OCI-LY1 (cell line): ENCODE measurements around the gene CACNA1C.

Experiments used
- H2AFZ ChIP-seq: fragments of 200-600 bp; sonication (generic), shearing (Covaris generic); 2 replicates; pipeline ENCODE4 v1.6.0; 2014; ENCODE audit warnings: antibody characterized with exemption, mild to moderate bottlenecking, low read length
- H3F3A ChIP-seq: fragments of 200-600 bp; sonication (generic), shearing (Covaris generic); 2 replicates; pipeline ENCODE4 v1.6.0; 2014; ENCODE audit warnings: mild to moderate bottlenecking, antibody characterized with exemption, low read length, moderate library complexity; ENCODE audit not compliant: insufficient read depth
- H3K27ac ChIP-seq: fragments of 200-600 bp; sonication (generic); 2 replicates; pipeline ENCODE4 v1.5.1; 2014; ENCODE audit warnings: low read length, mixed run types, mild to moderate bottlenecking, low read depth; ENCODE audit not compliant: poor library complexity, severe bottlenecking
- H3K27me3 ChIP-seq: fragments of 200-600 bp; sonication (generic); 2 replicates; pipeline ENCODE4 v1.6.0; 2014; ENCODE audit warnings: antibody characterized with exemption, mild to moderate bottlenecking, low read length, moderate library complexity; ENCODE audit not compliant: insufficient read depth
- H3K36me3 ChIP-seq: fragments of 200-600 bp; sonication (generic); 2 replicates; pipeline ENCODE4 v1.6.1; 2014; ENCODE audit warnings: mild to moderate bottlenecking, antibody characterized with exemption, low read length, moderate library complexity, mixed read lengths; ENCODE audit not compliant: insufficient read depth
- H3K4me1 ChIP-seq: fragments of 200-600 bp; sonication (generic); 2 replicates; pipeline ENCODE4 v1.5.1; 2014; ENCODE audit warnings: mild to moderate bottlenecking, low read length, moderate library complexity; ENCODE audit not compliant: insufficient read depth, severe bottlenecking
- H3K4me2 ChIP-seq: fragments of 200-600 bp; sonication (generic), shearing (Covaris generic); 2 replicates; pipeline ENCODE4 v1.6.1; 2014; ENCODE audit warnings: low read length
- H3K4me3 ChIP-seq: fragments of 200-600 bp; sonication (generic); 2 replicates; pipeline ENCODE4 v1.5.1; 2014; ENCODE audit warnings: low read length, low read depth, mild to moderate bottlenecking, mixed read lengths; ENCODE audit not compliant: poor library complexity, severe bottlenecking
- H3K79me2 ChIP-seq: fragments of 200-600 bp; shearing (Covaris generic); 2 replicates; pipeline ENCODE4 v1.6.1; 2016; ENCODE audit warnings: mixed run types, low read length, mixed read lengths; ENCODE audit not compliant: insufficient read depth
- H3K9ac ChIP-seq: fragments of 200-600 bp; sonication (generic), shearing (Covaris generic); 2 replicates; pipeline ENCODE4 v1.6.1; 2014; ENCODE audit warnings: mild to moderate bottlenecking, low read length, mixed read lengths
- H3K9me2 ChIP-seq: fragments of 200-600 bp; sonication (generic), shearing (Covaris generic); 2 replicates; pipeline ENCODE4 v1.6.1; 2014; ENCODE audit warnings: low read depth, mild to moderate bottlenecking, low read length, mixed read lengths
- H3K9me3 ChIP-seq: fragments of 200-600 bp; shearing (Covaris generic); 2 replicates; pipeline ENCODE4 v1.6.1; 2014; ENCODE audit warnings: low read length, mixed read lengths
- H4K20me1 ChIP-seq: fragments of 200-600 bp; sonication (generic), shearing (Covaris generic); 2 replicates; pipeline ENCODE4 v1.6.0; 2016; ENCODE audit warnings: mild to moderate bottlenecking, low read length; ENCODE audit not compliant: insufficient read depth
- EZH2 ChIP-seq: fragments of 200-600 bp; sonication (generic), shearing (Covaris generic); IDR thresholded peaks from 2 replicates; pipeline ENCODE4 v1.8.0; 2017; ENCODE audit warnings: borderline replicate concordance, mixed run types, mild to moderate bottlenecking, antibody characterized with exemption, low read length, moderate library complexity, mixed read lengths
- TF ChIP-seq, protein P1 (sequence below): fragments of 200-600 bp; sonication (generic), shearing (Covaris generic); IDR thresholded peaks from 2 replicates; pipeline ENCODE4 v1.5.1; 2017; ENCODE audit warnings: mild to moderate bottlenecking, antibody characterized with exemption, low read length, moderate library complexity, mixed read lengths

Gene CACNA1C

GRCh38 chr12:2416158-2416557 is 363.4 kb downstream of the CACNA1C start:
- Histone ChIP-seq H3K9me2 (no peaks in the 10 kb centered on the region), H3K4me2 (no peak overlapping the region)
- TF ChIP-seq, protein P1, sequence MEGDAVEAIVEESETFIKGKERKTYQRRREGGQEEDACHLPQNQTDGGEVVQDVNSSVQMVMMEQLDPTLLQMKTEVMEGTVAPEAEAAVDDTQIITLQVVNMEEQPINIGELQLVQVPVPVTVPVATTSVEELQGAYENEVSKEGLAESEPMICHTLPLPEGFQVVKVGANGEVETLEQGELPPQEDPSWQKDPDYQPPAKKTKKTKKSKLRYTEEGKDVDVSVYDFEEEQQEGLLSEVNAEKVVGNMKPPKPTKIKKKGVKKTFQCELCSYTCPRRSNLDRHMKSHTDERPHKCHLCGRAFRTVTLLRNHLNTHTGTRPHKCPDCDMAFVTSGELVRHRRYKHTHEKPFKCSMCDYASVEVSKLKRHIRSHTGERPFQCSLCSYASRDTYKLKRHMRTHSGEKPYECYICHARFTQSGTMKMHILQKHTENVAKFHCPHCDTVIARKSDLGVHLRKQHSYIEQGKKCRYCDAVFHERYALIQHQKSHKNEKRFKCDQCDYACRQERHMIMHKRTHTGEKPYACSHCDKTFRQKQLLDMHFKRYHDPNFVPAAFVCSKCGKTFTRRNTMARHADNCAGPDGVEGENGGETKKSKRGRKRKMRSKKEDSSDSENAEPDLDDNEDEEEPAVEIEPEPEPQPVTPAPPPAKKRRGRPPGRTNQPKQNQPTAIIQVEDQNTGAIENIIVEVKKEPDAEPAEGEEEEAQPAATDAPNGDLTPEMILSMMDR, result no peak
- no peak for TF ChIP-seq EZH2

GRCh38 chr12:2417481-2418160 is 364.8 kb downstream of the CACNA1C start:
- H3K79me2 ChIP-seq, result no peaks in the 10 kb centered on the region
- no peaks in the 10 kb centered on the region for H3F3A ChIP-seq
- TF ChIP-seq EZH2, result no peak
- TF ChIP-seq, protein P1, result no peak
- no peak overlapping the region for H3K4me3 ChIP-seq
- H3K36me3 ChIP-seq, result no peaks in the 10 kb centered on the region
- no peaks in the 10 kb centered on the region for H3K4me1 ChIP-seq
- no peaks in the 10 kb centered on the region for H3K9me3 ChIP-seq
- H3K9ac ChIP-seq, result no peak overlapping the region
- no peak overlapping the region for H3K4me2 ChIP-seq
- peaks cover 28% of the 10 kb centered on the region for H3K27me3 ChIP-seq
- no peak overlapping the region for H2AFZ ChIP-seq
- no peak overlapping the region for H3K27ac ChIP-seq
- H3K9me2 ChIP-seq, result no peaks in the 10 kb centered on the region
- no peaks in the 10 kb centered on the region for H4K20me1 ChIP-seq

More at GRCh38 chr12:2416158-2416557, 363.4 kb downstream of the CACNA1C start:
- no peak overlapping the region for H3K4me3 ChIP-seq
- H3K27me3 ChIP-seq, result peaks cover 28% of the 10 kb centered on the region
- no peaks in the 10 kb centered on the region for H3K79me2 ChIP-seq
- no peak overlapping the region for H2AFZ ChIP-seq
- H3K4me1 ChIP-seq, result no peaks in the 10 kb centered on the region
- H3K9me3 ChIP-seq, result no peaks in the 10 kb centered on the region
- H3K9ac ChIP-seq, result no peak overlapping the region
- H4K20me1 ChIP-seq, result no peaks in the 10 kb centered on the region
- no peak overlapping the region for H3K27ac ChIP-seq
- no peaks in the 10 kb centered on the region for H3K36me3 ChIP-seq
- H3F3A ChIP-seq, result no peaks in the 10 kb centered on the region

DNA sequence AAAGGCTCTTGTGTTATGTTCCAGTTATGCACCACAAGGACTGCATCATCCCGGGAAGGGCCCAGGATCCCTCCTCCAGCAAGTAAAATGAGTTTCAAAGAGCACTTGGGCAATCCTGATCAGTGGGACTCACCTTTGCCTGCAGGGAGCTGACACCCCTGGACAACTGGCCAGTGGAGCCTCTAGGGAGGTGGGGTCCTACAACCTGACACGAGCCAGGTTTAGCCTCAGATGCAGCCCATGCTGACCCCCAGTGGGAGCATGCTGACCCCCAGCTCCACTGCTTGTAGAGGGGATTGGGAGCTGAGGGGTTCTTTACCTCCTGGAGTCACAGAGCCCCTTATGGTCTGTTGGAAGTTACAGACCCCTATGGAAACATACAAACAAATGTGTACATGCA is 365.8 kb downstream of the CACNA1C start:
- Histone ChIP-seq H3K9ac (no peak overlapping the region), H3K27ac (no peak overlapping the region), H3K9me2 (no peaks in the 10 kb centered on the region), H3K9me3 (no peaks in the 10 kb centered on the region), H3F3A (no peaks in the 10 kb centered on the region), H3K27me3 (peaks cover 28% of the 10 kb centered on the region), H3K79me2 (no peaks in the 10 kb centered on the region), H3K4me3 (no peak overlapping the region), H4K20me1 (no peaks in the 10 kb centered on the region), H3K4me2 (no peak overlapping the region), H3K4me1 (no peaks in the 10 kb centered on the region), H2AFZ (no peak overlapping the region), H3K36me3 (no peaks in the 10 kb centered on the region)
- no peak for TF ChIP-seq EZH2
- TF ChIP-seq, protein P1, result no peak
